H1 (cell line): ENCODE results near the gene CRY1. TPM values are rescaled to one million over a fixed set of nuclear protein-coding genes. Genes with fewer than 3 reads are reported as not detected.
"Not testable (repeated sequence)": the region's sequence is repeated elsewhere in the genome, so short reads cannot be mapped to it uniquely, and the experiment has no call there.

Source experiments
- CTCF ChIA-PET: fragments of 300-600 bp; sonication (Branson Sonifier 250); formaldehyde crosslinking; loops from one replicate; lab custom pipeline; 2021; ENCODE audit not compliant: partially characterized antibody; lab: Charles Lee
- POLR2A ChIA-PET: fragments of 300-600 bp; sonication (Branson Sonifier 250); formaldehyde crosslinking; loops from one replicate; lab custom pipeline; 2021; ENCODE audit warnings: inconsistent platforms; ENCODE audit not compliant: partially characterized antibody; lab: Charles Lee
- DNase-seq, 2 experiments: peaks; one replicate each; pipeline versions ENCODE4 v3.0.0 to v3.0.0-alpha.2; 2010 to 2022; ENCODE audit warnings: low spot score in 2 of 2, low read depth in 1 of 2, mixed read lengths in 1 of 2
- FAIRE-seq: peaks from 2 replicates; lab custom pipeline; 2011; peaks lifted over from hg19 to GRCh38; lab: Jason Lieb, UNC
- H2AFZ ChIP-seq: 2 replicates; pipeline ENCODE4 v1.8.1; 2012; ENCODE audit warnings: low read length, inconsistent platforms
- H2AK5ac ChIP-seq: 2 replicates; pipeline ENCODE4 v1.6.1; 2013; ENCODE audit warnings: low read depth, low read length
- H2BK120ac ChIP-seq: replicated peaks from 2 replicates; pipeline ENCODE3; 2013; ENCODE audit warnings: low read depth, low read length, inconsistent platforms
- H2BK12ac ChIP-seq: 2 replicates; pipeline ENCODE4 v1.6.1; 2013; ENCODE audit warnings: low read depth, low read length
- H2BK15ac ChIP-seq: 2 replicates; pipeline ENCODE4 v1.6.1; 2013; ENCODE audit warnings: low read length
- H2BK20ac ChIP-seq: 2 replicates; pipeline ENCODE4 v1.6.1; 2013; ENCODE audit warnings: low read length
- H2BK5ac ChIP-seq: 2 replicates; pipeline ENCODE4 v1.6.1; 2013; ENCODE audit warnings: low read depth, low read length
- H3K14ac ChIP-seq: 2 replicates; pipeline ENCODE4 v1.6.1; 2013; ENCODE audit warnings: inconsistent platforms; ENCODE audit not compliant: insufficient read length
- H3K18ac ChIP-seq: 2 replicates; pipeline ENCODE4 v1.6.1; 2013; ENCODE audit warnings: low read length; ENCODE audit errors: extremely low read depth
- H3K23ac ChIP-seq: 2 replicates; pipeline ENCODE4 v1.6.1; 2013; ENCODE audit warnings: inconsistent platforms; ENCODE audit not compliant: insufficient read length
- H3K23me2 ChIP-seq: 2 replicates; pipeline ENCODE4 v1.6.1; 2013; ENCODE audit warnings: low read depth, low read length
- H3K27ac ChIP-seq: 2 replicates; pipeline ENCODE4 v1.6.1; 2011; ENCODE audit warnings: low read depth, low read length, inconsistent platforms
- H3K27me3 ChIP-seq, 4 experiments: replicated peaks in 1 of 4; 1 replicate in 1 of 4; 2 replicates in 3 of 4; pipeline versions ENCODE4 v1.6.1 to v1.8.1; 2011 to 2013; ENCODE audit warnings: low read length in 3 of 4, mild to moderate bottlenecking in 3 of 4, inconsistent platforms in 2 of 4, mixed read lengths in 2 of 4, moderate library complexity in 1 of 4; ENCODE audit not compliant: control insufficient read depth in 3 of 4, insufficient read depth in 3 of 4; ENCODE audit errors: extremely low read depth in 1 of 4
- H3K36me3 ChIP-seq, 4 experiments: 2 replicates each; pipeline versions ENCODE4 v1.6.1 to v1.8.1; 2011 to 2013; ENCODE audit warnings: mild to moderate bottlenecking in 4 of 4, low read length in 3 of 4, moderate library complexity in 2 of 4, control low read depth in 1 of 4, inconsistent platforms in 1 of 4; ENCODE audit not compliant: insufficient read depth in 4 of 4, control insufficient read depth in 2 of 4
- H3K4ac ChIP-seq: replicated peaks from 2 replicates; pipeline ENCODE3; 2013; ENCODE audit warnings: low read length, low read depth, mixed read lengths, inconsistent platforms; ENCODE audit not compliant: insufficient read length
- H3K4me1 ChIP-seq, 4 experiments: replicated peaks in 1 of 4; 1 replicate in 1 of 4; 2 replicates in 3 of 4; pipeline versions ENCODE4 v1.6.1 to v1.8.1; 2011 to 2013; ENCODE audit warnings: low read length in 3 of 4, inconsistent platforms in 2 of 4, mixed read lengths in 1 of 4; ENCODE audit not compliant: insufficient read depth in 4 of 4, control insufficient read depth in 3 of 4
- H3K4me2 ChIP-seq, 2 experiments: 2 replicates each; pipeline versions ENCODE4 v1.6.1 to v1.8.1; 2011 to 2013; ENCODE audit warnings: low read depth in 2 of 2, low read length in 2 of 2, control low read depth in 1 of 2, inconsistent platforms in 1 of 2, mild to moderate bottlenecking in 1 of 2; ENCODE audit not compliant: insufficient read depth in 1 of 2
- H3K4me3 ChIP-seq, 4 experiments: fragments of 200-600, 300-600 bp in 1 of 4; sonication (generic), shearing (Covaris generic), sonication (Bioruptor Twin) in 1 of 4; 2 replicates each; pipeline versions ENCODE4 v1.5.1 to v1.8.1; 2011 to 2016; ENCODE audit warnings: low read length in 4 of 4, low read depth in 3 of 4, control low read depth in 2 of 4, inconsistent platforms in 2 of 4, mild to moderate bottlenecking in 2 of 4, mixed read lengths in 1 of 4, moderate library complexity in 1 of 4; ENCODE audit not compliant: insufficient read depth in 2 of 4; ENCODE audit errors: extremely low read depth in 1 of 4
- H3K56ac ChIP-seq: replicated peaks from 2 replicates; pipeline ENCODE3; 2013; ENCODE audit warnings: low read depth, mild to moderate bottlenecking, mixed read lengths, low read length, inconsistent platforms; ENCODE audit not compliant: insufficient read length
- H3K79me1 ChIP-seq: 2 replicates; pipeline ENCODE4 v1.6.1; 2013; ENCODE audit warnings: low read depth, low read length, control low read depth
- H3K79me2 ChIP-seq, 2 experiments: 2 replicates each; pipeline versions ENCODE4 v1.6.1 to v1.8.1; 2012 to 2013; ENCODE audit warnings: low read length in 2 of 2, mild to moderate bottlenecking in 2 of 2, inconsistent platforms in 1 of 2; ENCODE audit not compliant: insufficient read depth in 2 of 2, control insufficient read depth in 1 of 2
- H3K9ac ChIP-seq, 4 experiments: replicated peaks in 1 of 4; 1 replicate in 1 of 4; 2 replicates in 3 of 4; pipeline versions ENCODE4 v1.6.1 to v1.8.1; 2011 to 2013; ENCODE audit warnings: low read depth in 3 of 4, low read length in 3 of 4, control low read depth in 2 of 4, mild to moderate bottlenecking in 2 of 4, moderate library complexity in 2 of 4, inconsistent platforms in 1 of 4; ENCODE audit errors: extremely low read depth in 1 of 4
- H3K9me3 ChIP-seq, 2 experiments: 2 replicates each; pipeline versions ENCODE4 v1.6.1 to v1.8.1; 2012 to 2013; ENCODE audit warnings: mild to moderate bottlenecking in 2 of 2, moderate library complexity in 2 of 2, control low read depth in 1 of 2, inconsistent platforms in 1 of 2, low read depth in 1 of 2, low read length in 1 of 2, mixed read lengths in 1 of 2; ENCODE audit not compliant: insufficient read depth in 2 of 2
- H4K20me1 ChIP-seq, 2 experiments: replicated peaks in 1 of 2; 2 replicates each; pipeline versions ENCODE3 to v1.8.1; 2011 to 2013; ENCODE audit warnings: inconsistent platforms in 2 of 2, low read length in 2 of 2, mild to moderate bottlenecking in 1 of 2; ENCODE audit not compliant: insufficient read depth in 2 of 2, control insufficient read depth in 1 of 2
- H4K5ac ChIP-seq: 2 replicates; pipeline ENCODE4 v1.6.1; 2013; ENCODE audit warnings: low read length, low read depth, mixed read lengths, inconsistent platforms; ENCODE audit not compliant: insufficient read length
- H4K8ac ChIP-seq: 2 replicates; pipeline ENCODE4 v1.8.0; 2013; ENCODE audit warnings: mild to moderate bottlenecking, moderate library complexity, low read length, inconsistent platforms; ENCODE audit not compliant: insufficient read depth; ENCODE audit errors: extremely low read depth
- H4K91ac ChIP-seq: replicated peaks from 2 replicates; pipeline ENCODE3; 2013; ENCODE audit warnings: low read length, mixed read lengths, inconsistent platforms; ENCODE audit not compliant: insufficient read length
- WGBS, 2 experiments: shearing (Covaris generic) in 1 of 2; methylation state at CpG; one replicate each; pipeline versions ENCODE4 v1.1.6 to v1.1.7; 2013 to 2015; ENCODE audit warnings: low lambda C conversion rate in 2 of 2, mixed read lengths in 2 of 2, inconsistent platforms in 1 of 2, low coverage in 1 of 2, missing lambda C conversion rate in 1 of 2; ENCODE audit not compliant: insufficient replicate concordance in 2 of 2, insufficient coverage in 1 of 2, insufficient read length in 1 of 2; ENCODE audit errors: extremely low coverage in 1 of 2, missing lambda C conversion rate in 1 of 2; 5-methylcytosine and 5-hydroxymethylcytosine counted together
- polyA plus RNA-seq, 7 experiments: library from polyadenylated mRNA; depleted of rRNA in 3 of 7; stranded (reverse) in 5 of 7; unstranded in 2 of 7; fragments of >200 nt in 5 of 7; fragments of 200-250 nt in 2 of 7; gene quantifications; 1 replicate in 5 of 7; 2 replicates in 1 of 7; 4 replicates in 1 of 7; pipeline versions ENCODE4 v1.2.1 to v1.2.3, GENCODE V29; 2011 to 2013; ENCODE audit warnings: missing spikeins in 2 of 7, mixed read lengths in 2 of 7
- total RNA-seq: library from RNA; stranded (reverse); fragmentation: NEBNext Ultra II Directional; extraction: Animal tissue kit (Norgen Biotek cat#: 25700); gene quantifications from 2 replicates; pipeline ENCODE4 v1.2.1, GENCODE V29; 2021

Gene CRY1
- total and polyA plus RNA-seq, 2 of the 8 experiments (the other 6 are each of a cell fraction or from before 2014, with no cell fraction given) = 13.6 to 25.1 TPM

GRCh38 chr12:107073266-107073665 is 20.1 kb downstream of the CRY1 start:
- DNase-seq, H3K23me2 ChIP-seq, FAIRE-seq, H3K23ac ChIP-seq, H3K4me3 ChIP-seq, H3K79me1 ChIP-seq, H2BK5ac ChIP-seq, H3K18ac ChIP-seq, H2AFZ ChIP-seq, H2BK12ac ChIP-seq, H3K4me2 ChIP-seq, H4K91ac ChIP-seq, POLR2A ChIA-PET, H4K8ac ChIP-seq, H3K9me3 ChIP-seq, H3K36me3 ChIP-seq, H3K4ac ChIP-seq, CTCF ChIA-PET, H3K4me1 ChIP-seq, H3K27ac ChIP-seq, H3K56ac ChIP-seq, H3K27me3 ChIP-seq, H3K9ac ChIP-seq, H2BK15ac ChIP-seq, H2BK120ac ChIP-seq, H4K5ac ChIP-seq, H2AK5ac ChIP-seq, H4K20me1 ChIP-seq, H3K14ac ChIP-seq, H2BK20ac ChIP-seq: not testable (repeated sequence)
- WGBS, 2 experiments = 95% methylated on average over 5 of the region's 5 CpGs; no CpG with 5 or more reads in 1 of the 2 experiments
- H3K79me2 ChIP-seq = peaks cover 0 to 15% of the 10 kb centered on the region in 2 experiments; a peak in 2 of 4 replicates
